CD4-positive, alpha-beta T cell treated with Interleukin-15 for 1 hour (primary cell): Measurements from ENCODE around the gene ADRB1.

ENCODE experiments used
- DNase-seq: peaks from one replicate; pipeline ENCODE4 v3.0.0-alpha.2; 2020

Gene ADRB1

DNA sequence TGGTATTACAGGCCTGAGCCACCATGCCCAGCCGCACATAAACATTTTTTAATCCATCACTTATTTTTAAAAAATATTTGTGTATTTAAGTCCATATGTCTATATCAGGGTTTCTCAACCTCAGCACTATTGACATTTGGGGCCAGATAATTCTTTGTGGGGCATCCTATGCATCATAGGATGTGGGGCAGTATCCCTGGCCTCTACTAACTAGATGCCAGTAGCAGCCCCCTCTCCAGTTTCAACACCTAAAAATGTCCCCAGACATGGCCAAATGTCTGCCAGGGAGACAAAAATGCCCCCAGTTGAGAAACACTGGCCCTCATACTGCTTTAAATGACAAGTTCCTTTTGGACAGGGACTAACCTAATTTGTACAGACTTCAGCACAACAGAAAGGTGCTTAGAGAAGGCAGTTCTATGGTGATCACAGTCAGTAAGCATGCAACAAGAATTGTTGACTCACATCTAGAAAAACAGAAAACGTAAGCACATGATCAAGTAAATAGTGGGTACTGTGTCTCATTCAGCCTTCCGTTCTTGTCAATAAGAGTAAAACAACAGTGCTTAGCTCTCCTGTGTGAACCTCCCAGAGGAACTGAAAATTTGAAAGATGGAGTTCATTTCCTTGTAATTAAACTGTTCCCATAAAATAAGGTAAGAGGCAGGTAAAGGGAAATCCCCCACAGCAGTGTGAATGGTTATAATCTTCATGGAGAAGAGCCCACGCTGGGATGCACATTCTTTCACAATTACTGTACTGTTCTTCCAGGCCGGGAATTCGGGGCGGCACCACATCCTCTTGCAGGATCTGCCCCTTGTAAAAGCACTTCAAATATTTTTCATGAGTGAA, 17.3 kb upstream of the ADRB1 start:
- DNase-seq = no peak

GRCh38 chr10:114027041-114027394, 16.6 kb upstream of the ADRB1 start:
- DNase-seq = no peak

DNA sequence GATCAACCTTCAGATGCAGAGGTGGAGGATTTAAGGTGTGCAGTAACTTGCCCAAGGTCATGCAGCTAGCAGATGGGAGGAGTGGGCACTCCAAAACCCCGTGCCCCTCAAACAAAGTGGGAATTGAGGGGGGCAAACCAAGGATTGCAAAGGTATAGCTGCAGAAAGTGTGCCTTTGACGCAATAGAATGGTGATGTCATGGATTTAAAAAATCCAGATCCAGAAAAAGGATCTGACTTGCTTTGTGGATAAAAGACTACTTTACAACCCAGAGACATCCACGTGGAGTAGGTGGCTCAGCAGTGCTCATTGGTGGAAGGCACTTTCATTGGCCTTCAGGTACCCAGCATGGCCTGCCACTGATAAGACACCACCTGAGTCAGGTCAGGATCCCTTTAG, 15.7 kb upstream of the ADRB1 start:
- no peak for DNase-seq

GRCh38 chr10:114028425-114028824, 15.2 kb upstream of the ADRB1 start:
- no peak for DNase-seq

DNA sequence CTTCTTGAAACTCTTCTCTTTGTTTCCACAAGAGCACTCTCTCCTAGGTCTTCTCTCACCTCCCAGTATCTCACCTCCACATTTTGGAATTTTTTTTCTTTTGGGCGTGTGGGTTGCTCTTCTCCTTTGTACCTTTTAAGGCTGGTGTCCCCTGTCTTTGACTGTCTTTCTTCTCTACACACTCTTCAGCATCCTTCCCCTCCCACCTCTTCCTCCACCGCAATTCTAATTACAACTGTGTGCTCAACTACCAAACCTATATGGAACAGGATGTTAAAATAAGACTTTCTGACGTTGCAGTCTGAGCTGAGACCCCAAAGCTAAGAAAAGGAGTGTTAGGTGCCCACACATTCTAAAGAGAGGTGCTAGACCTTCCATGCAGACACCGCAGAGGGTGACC, 14.0 kb upstream of the ADRB1 start:
- no peak for DNase-seq

DNA sequence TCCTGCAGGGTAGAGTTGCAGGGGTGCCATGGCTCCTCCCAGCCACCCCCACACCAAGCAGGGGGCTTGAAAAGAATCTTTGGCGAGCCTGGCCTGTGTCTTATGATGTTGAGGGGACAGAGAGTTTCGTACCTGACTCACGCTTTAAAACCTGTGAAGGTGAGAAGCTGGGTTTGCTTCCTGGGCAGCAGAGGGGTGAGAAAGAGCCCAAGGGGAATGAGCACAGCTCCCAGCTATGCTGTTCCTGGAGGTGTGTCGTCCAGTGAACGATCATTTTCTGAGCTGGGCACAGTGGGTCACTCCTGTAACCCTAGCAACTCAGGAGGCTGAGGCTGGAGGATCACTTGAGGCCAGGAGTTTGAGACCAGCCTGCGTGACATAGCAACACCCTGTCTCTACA, 13.5 kb upstream of the ADRB1 start:
- no peak for DNase-seq

DNA sequence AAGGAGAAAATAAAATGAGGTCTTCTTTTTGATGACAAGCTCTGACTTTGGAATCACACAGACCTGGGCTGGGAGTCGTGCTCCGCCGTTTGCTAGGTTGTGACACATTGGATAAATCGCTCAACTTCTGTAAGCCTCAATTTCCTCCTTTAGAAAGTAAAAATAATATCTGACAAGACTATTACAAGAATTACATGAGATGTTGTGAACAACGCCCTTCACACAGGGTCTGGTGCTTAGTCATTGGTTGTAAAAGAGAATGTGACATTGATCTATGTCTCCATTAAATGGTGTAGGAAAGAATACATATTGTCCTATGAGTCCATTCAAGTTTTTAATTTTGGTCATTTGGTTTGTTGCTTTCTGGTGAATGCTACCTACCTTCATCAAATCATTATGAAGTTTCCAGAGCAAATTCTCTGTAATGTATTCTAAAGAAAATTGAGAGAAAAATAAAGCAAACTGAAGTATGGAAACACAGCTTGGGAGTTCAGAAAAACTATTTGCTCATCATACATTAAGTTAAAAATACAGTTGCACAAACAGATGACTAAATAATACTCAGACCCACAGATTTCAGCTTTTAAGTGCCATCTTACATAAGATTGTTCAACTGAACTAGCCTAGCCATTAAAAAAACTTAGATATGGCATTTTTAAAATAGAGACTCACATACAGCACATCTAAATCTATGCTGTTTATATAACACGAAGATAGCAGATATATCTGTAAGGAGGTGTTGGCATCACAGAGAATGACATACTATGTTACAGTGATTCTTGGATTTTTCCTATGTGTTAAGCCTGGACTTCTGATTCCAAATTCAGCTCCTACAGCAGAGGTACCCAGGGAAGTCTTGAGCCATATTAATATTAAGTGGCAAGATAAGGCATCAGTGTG, 12.3 kb upstream of the ADRB1 start:
- DNase-seq = no peak

DNA sequence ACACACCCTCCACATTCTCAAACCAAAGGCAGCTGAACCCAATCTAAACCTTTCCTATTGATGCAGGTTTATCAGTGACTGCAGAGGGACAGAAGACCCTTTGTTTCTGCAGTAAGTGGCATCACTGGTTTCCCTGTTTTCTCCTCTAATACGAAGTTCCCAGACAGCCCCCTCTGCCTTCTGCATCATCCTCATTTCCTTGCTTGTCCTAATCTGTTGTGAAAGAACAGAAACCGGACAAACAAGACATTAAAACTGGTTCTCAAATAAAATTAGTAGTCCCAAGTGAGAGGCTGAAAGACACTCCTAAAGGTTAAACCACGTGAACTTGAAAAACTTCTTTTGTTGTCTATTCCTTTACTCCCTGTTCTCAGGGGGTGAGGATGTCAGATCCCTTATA, 10.1 kb upstream of the ADRB1 start:
- no peak for DNase-seq

GRCh38 chr10:114034923-114035645, 8.6 kb upstream of the ADRB1 start:
- DNase-seq = no peak

GRCh38 chr10:114035791-114036190, 7.9 kb upstream of the ADRB1 start:
- DNase-seq = no peak

DNA sequence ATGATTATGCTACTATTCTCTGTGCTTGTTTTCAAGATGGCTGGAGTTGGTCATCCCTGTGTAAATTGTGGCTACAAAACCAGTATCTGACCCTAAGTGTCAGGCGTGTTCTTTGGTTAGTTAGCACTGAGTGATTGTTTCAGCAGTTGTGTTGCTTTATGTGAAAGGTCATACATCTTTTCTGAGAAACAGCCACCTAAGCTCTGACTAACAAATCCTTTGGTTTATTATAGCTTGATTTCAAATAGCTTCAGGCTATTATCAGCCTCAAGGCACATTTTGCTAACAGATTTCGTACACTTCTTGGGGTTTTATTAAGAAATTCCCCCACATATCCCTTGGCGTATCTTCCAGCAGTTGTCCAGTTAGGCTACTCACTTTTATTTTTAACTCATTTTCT, 4.8 kb upstream of the ADRB1 start:
- DNase-seq = no peak

DNA sequence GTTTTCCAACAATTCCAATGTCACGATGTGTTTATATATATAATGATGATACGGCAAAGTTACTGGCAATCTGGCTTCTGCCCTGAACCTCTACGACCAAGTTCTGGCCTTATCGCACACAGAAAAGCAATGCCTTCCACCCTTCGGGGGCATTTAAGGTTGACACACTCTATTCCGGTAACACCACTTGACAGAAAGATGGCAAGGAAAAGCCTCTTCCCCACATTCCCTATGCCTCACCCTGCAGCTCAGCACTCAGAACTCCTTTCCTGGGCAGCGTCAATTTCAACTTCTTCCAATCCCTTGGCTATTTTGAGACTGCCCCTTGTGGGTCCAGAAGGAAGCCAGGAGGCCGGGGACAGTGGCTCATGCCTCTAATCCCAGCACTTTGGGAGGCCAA, 2.5 kb upstream of the ADRB1 start:
- no peak for DNase-seq

DNA sequence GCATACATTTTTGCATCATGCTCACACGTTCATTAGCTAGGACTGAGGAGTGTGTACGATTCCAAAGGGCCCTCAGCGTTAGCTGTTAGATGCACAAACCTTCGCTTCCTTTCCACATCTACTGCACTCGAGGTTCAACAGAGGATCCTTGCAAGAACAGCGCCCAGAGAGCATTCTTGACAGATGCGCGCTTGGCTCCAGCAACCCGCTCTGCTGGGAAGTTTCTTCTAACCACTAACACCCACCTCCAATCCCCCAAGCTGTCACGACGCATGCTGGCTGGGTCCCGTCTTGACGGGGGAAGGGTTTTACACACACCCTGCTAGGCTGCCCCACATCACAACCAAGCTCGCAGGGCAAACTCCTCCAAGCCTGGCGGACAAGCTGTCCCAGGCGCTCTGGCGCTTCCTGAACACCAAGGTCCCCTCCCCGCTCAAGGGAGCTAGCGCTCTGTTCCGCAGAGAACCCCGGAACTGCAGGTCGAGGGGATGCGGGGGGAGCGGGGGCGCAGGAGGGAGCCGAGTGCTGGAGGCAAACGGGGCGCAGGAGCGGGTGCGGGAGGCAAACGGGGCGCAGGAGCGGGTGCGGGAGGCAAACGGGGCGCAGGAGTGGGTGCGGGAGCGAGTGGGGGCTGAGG, 653 bp upstream of the ADRB1 start:
- DNase-seq = no peak

GRCh38 chr10:114044247-114045135, 825 bp downstream of the ADRB1 start:
- DNase-seq = no peak

DNA sequence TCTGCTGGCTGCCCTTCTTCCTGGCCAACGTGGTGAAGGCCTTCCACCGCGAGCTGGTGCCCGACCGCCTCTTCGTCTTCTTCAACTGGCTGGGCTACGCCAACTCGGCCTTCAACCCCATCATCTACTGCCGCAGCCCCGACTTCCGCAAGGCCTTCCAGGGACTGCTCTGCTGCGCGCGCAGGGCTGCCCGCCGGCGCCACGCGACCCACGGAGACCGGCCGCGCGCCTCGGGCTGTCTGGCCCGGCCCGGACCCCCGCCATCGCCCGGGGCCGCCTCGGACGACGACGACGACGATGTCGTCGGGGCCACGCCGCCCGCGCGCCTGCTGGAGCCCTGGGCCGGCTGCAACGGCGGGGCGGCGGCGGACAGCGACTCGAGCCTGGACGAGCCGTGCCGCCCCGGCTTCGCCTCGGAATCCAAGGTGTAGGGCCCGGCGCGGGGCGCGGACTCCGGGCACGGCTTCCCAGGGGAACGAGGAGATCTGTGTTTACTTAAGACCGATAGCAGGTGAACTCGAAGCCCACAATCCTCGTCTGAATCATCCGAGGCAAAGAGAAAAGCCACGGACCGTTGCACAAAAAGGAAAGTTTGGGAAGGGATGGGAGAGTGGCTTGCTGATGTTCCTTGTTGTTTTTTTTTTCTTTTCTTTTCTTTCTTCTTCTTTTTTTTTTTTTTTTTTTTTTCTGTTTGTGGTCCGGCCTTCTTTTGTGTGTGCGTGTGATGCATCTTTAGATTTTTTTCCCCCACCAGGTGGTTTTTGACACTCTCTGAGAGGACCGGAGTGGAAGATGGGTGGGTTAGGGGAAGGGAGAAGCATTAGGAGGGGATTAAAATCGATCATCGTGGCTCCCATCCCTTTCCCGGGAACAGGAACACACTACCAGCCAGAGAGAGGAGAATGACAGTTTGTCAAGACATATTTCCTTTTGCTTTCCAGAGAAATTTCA, 1.7 kb downstream of the ADRB1 start:
- DNase-seq = peak; percentile 58

GRCh38 chr10:114046087-114046458, 2.4 kb downstream of the ADRB1 start:
- no peak for DNase-seq

DNA sequence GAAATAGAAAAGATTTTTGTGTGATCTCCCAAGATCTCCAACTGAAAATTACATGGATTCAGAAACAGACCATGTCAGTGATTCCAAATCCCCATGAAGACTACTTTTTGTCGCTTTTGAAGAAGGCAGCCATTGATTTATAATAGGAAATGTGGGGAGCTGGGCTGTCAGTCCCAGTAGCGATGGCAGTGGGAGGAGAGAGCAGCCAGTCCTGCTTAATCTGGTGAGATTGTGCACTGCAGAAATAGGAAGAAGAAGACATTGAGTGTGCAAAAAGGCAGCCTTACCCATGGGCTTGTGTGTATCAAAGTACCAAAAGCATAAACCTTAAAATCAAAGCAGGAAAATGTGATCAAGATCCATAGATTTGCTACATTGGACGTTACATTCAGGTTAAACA, 4.8 kb downstream of the ADRB1 start:
- DNase-seq = no peak

GRCh38 chr10:114051714-114052113, 8.0 kb downstream of the ADRB1 start:
- DNase-seq = no peak

GRCh38 chr10:114052255-114052654, 8.6 kb downstream of the ADRB1 start:
- DNase-seq = no peak

- DNase-seq = no peak
These were observed 10.3 kb downstream of the ADRB1 start for GRCh38 chr10:114053946-114054345.

- DNase-seq = no peak
These were observed 14.2 kb downstream of the ADRB1 start for GRCh38 chr10:114057855-114058254.
